Neural cell (in vitro differentiated cells): Measurements from ENCODE around the gene TBR1. TPM values are rescaled to one million over a fixed set of nuclear protein-coding genes. Genes with fewer than 3 reads are reported as not detected.

Source experiments
- H2AFZ ChIP-seq: fragments of 200-600, 300-800 bp; sonication (generic), shearing (Covaris generic); 2 replicates; pipeline ENCODE4 v1.6.0; 2014; ENCODE audit warnings: low read depth, mild to moderate bottlenecking, antibody characterized with exemption, low read length, moderate library complexity
- H3F3A ChIP-seq: fragments of 200-600 bp; shearing (Covaris generic); 2 replicates; pipeline ENCODE4 v1.6.1; 2016; ENCODE audit warnings: mild to moderate bottlenecking, moderate library complexity, mixed read lengths, antibody characterized with exemption, low read length; ENCODE audit not compliant: insufficient read depth, poor library complexity, severe bottlenecking
- H3K27ac ChIP-seq: fragments of 200-600, 300-800 bp; sonication (generic), shearing (Covaris generic); 2 replicates; pipeline ENCODE4 v1.5.1; 2014; ENCODE audit warnings: mild to moderate bottlenecking, low read length, moderate library complexity
- H3K27me3 ChIP-seq: fragments of 300-800, 200-600 bp; sonication (generic), shearing (Covaris generic); 2 replicates; pipeline ENCODE4 v1.6.0; 2014; ENCODE audit warnings: mild to moderate bottlenecking, low read depth, low read length, moderate library complexity; ENCODE audit not compliant: insufficient read depth
- H3K36me3 ChIP-seq: fragments of 300-800, 200-600 bp; sonication (generic), shearing (Covaris generic); 2 replicates; pipeline ENCODE4 v1.5.1; 2014; ENCODE audit warnings: mild to moderate bottlenecking, antibody characterized with exemption, low read length, moderate library complexity; ENCODE audit not compliant: insufficient read depth
- H3K4me2 ChIP-seq: fragments of 300-800, 200-600 bp; sonication (generic), shearing (Covaris generic); 2 replicates; pipeline ENCODE4 v1.6.0; 2014; ENCODE audit warnings: mild to moderate bottlenecking, low read length
- H3K4me3 ChIP-seq: fragments of 300-800, 200-600 bp; sonication (generic), shearing (Covaris generic); 2 replicates; pipeline ENCODE4 v1.5.1; 2014; ENCODE audit warnings: mild to moderate bottlenecking, low read length, moderate library complexity
- H3K79me2 ChIP-seq: fragments of 200-600 bp; shearing (Covaris generic); replicated peaks from 2 replicates; pipeline ENCODE4 v1.6.0; 2014; ENCODE audit warnings: mild to moderate bottlenecking, low read length, moderate library complexity; ENCODE audit not compliant: insufficient read depth
- H3K9ac ChIP-seq: fragments of 300-800, 200-600 bp; sonication (generic), shearing (Covaris generic); 2 replicates; pipeline ENCODE4 v1.6.1; 2016; ENCODE audit warnings: mild to moderate bottlenecking, low read length, mixed read lengths
- H3K9me2 ChIP-seq: fragments of 200-600 bp; shearing (Covaris generic); 2 replicates; pipeline ENCODE4 v1.6.1; 2016; ENCODE audit warnings: mild to moderate bottlenecking, low read length, mixed read lengths; ENCODE audit not compliant: insufficient read depth
- H3K9me3 ChIP-seq: fragments of 200-600, 300-800 bp; sonication (generic), shearing (Covaris generic); 2 replicates; pipeline ENCODE4 v1.6.1; 2016; ENCODE audit warnings: mild to moderate bottlenecking, mixed run types, low read length, moderate library complexity, mixed read lengths
- H4K20me1 ChIP-seq: fragments of 200-600 bp; shearing (Covaris generic); 2 replicates; pipeline ENCODE4 v1.6.1; 2016; ENCODE audit warnings: mild to moderate bottlenecking, mixed run types; ENCODE audit not compliant: insufficient read depth
- EP300 ChIP-seq: fragments of 450-650 bp; conservative IDR thresholded peaks from 2 replicates; pipeline ENCODE4 v1.6.1; 2014; ENCODE audit warnings: antibody characterized with exemption, mild to moderate bottlenecking, moderate library complexity; ENCODE audit not compliant: poor library complexity, severe bottlenecking
- EZH2 ChIP-seq: fragments of 200-600, 300-800 bp; shearing (Covaris generic), sonication (generic); IDR thresholded peaks from 2 replicates; pipeline ENCODE4 v1.6.1; 2014; ENCODE audit warnings: antibody characterized with exemption, low read length, borderline replicate concordance, mild to moderate bottlenecking; ENCODE audit not compliant: insufficient read depth, poor library complexity, severe bottlenecking
- MXI1 ChIP-seq: fragments of 450-650 bp; conservative IDR thresholded peaks from 2 replicates; pipeline ENCODE4 v1.6.1; 2014; ENCODE audit warnings: antibody characterized with exemption, mild to moderate bottlenecking; ENCODE audit not compliant: poor library complexity, severe bottlenecking
- POLR2AphosphoS5 ChIP-seq: IDR thresholded peaks from 2 replicates; pipeline ENCODE4 v1.6.1; 2012
- RAD21 ChIP-seq: fragments of 450-650 bp; conservative IDR thresholded peaks from 2 replicates; pipeline ENCODE4 v1.6.1; 2014; ENCODE audit warnings: antibody characterized with exemption, mild to moderate bottlenecking, moderate library complexity
- REST ChIP-seq: IDR thresholded peaks from 2 replicates; pipeline ENCODE4 v1.6.1; 2012; ENCODE audit warnings: borderline replicate concordance
- SMC3 ChIP-seq: fragments of 450-650 bp; conservative IDR thresholded peaks from 2 replicates; pipeline ENCODE4 v1.6.1; 2014; ENCODE audit warnings: antibody characterized with exemption, mild to moderate bottlenecking, moderate library complexity; ENCODE audit not compliant: poor library complexity
- TAF1 ChIP-seq: IDR thresholded peaks from 2 replicates; pipeline ENCODE4 v1.6.1; 2012; ENCODE audit warnings: low read depth
- polyA plus RNA-seq: library from polyadenylated mRNA; depleted of rRNA; stranded (reverse); fragments of >200 nt; gene quantifications from 2 replicates; pipeline ENCODE4 v1.2.3, GENCODE V29; 2014
- TF ChIP-seq, protein P1 (sequence below): fragments of 450-650 bp; IDR thresholded peaks from 2 replicates; pipeline ENCODE4 v1.5.1; 2014; ENCODE audit warnings: antibody characterized with exemption, mild to moderate bottlenecking, moderate library complexity; ENCODE audit not compliant: poor library complexity, severe bottlenecking

TBR1 gene
- polyA plus RNA-seq, 1 donor from 2014 or later = 4.5 TPM

- Histone ChIP-seq H3K79me2 (no peaks in the 10 kb centered on the region), H3K36me3 (no peaks in the 10 kb centered on the region), H3K4me2 (no peak overlapping the region), H3K9me3 (peaks cover 5% of the 10 kb centered on the region), H3K9ac (no peak overlapping the region), H3K4me3 (no peak overlapping the region), H3F3A (no peaks in the 10 kb centered on the region), H2AFZ (no peak overlapping the region), H3K9me2 (no peaks in the 10 kb centered on the region), H3K27ac (no peak overlapping the region), H3K27me3 (no peaks in the 10 kb centered on the region), H4K20me1 (no peaks in the 10 kb centered on the region)
- TF ChIP-seq, protein P1, sequence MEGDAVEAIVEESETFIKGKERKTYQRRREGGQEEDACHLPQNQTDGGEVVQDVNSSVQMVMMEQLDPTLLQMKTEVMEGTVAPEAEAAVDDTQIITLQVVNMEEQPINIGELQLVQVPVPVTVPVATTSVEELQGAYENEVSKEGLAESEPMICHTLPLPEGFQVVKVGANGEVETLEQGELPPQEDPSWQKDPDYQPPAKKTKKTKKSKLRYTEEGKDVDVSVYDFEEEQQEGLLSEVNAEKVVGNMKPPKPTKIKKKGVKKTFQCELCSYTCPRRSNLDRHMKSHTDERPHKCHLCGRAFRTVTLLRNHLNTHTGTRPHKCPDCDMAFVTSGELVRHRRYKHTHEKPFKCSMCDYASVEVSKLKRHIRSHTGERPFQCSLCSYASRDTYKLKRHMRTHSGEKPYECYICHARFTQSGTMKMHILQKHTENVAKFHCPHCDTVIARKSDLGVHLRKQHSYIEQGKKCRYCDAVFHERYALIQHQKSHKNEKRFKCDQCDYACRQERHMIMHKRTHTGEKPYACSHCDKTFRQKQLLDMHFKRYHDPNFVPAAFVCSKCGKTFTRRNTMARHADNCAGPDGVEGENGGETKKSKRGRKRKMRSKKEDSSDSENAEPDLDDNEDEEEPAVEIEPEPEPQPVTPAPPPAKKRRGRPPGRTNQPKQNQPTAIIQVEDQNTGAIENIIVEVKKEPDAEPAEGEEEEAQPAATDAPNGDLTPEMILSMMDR = no peak
- TF ChIP-seq EZH2 = no peak
- TF ChIP-seq EP300 = no peak
- no peak for TF ChIP-seq MXI1
- no peak for TF ChIP-seq POLR2AphosphoS5
- no peak for TF ChIP-seq RAD21
- no peak for TF ChIP-seq SMC3
- TF ChIP-seq TAF1 = no peak
- TF ChIP-seq REST = no peak
These were observed 55.5 kb downstream of the TBR1 start for GRCh38 chr2:161471631-161472030.

DNA sequence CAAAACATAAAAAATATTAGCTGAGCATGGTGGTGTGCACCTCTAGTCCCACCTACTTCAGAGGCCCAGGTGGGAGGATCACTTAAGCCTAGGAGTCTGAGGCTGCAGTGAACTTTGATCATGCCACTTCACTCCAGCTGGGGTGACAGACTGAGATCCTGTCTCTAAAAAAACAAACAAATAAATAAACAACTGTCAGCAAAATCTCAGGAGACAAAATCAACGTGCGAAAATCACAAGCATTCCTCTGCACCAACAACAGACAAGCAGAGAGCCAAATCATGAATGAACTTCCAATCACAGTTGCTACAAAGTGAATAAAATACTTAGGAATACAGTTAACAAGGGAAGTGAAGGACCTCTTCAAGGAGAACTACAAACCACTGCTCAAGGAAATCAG, 58.8 kb downstream of the TBR1 start:
- no peak overlapping the region for H2AFZ ChIP-seq
- no peaks in the 10 kb centered on the region for H3K79me2 ChIP-seq
- TF ChIP-seq, protein P1 = no peak
- TF ChIP-seq REST = no peak
- TF ChIP-seq POLR2AphosphoS5 = no peak
- TF ChIP-seq RAD21 = no peak
- TF ChIP-seq EZH2 = no peak
- TF ChIP-seq SMC3 = no peak
- no peak for TF ChIP-seq EP300
- no peak for TF ChIP-seq MXI1
- TF ChIP-seq TAF1 = no peak
- H3F3A ChIP-seq = no peaks in the 10 kb centered on the region
- H4K20me1 ChIP-seq = no peaks in the 10 kb centered on the region
- H3K27ac ChIP-seq = no peak overlapping the region
- H3K9me2 ChIP-seq = no peaks in the 10 kb centered on the region
- H3K27me3 ChIP-seq = no peaks in the 10 kb centered on the region
- H3K36me3 ChIP-seq = no peaks in the 10 kb centered on the region
- no peak overlapping the region for H3K9ac ChIP-seq
- H3K9me3 ChIP-seq = peaks cover 5% of the 10 kb centered on the region
- H3K4me2 ChIP-seq = no peak overlapping the region
- no peak overlapping the region for H3K4me3 ChIP-seq
